HEK293 (cell line): Measurements from ENCODE around the gene PTPN4.

ENCODE experiments used
- CTCF ChIA-PET: fragments of 350-600 bp; formaldehyde crosslinking; extraction: SDS; loops from one replicate; lab custom pipeline; 2021; ENCODE audit warnings: antibody characterized with exemption; lab: Yijun Ruan, JAX
- POLR2A ChIA-PET: fragments of 300-600 bp; formaldehyde crosslinking; extraction: SDS; loops from one replicate; lab custom pipeline; 2020; ENCODE audit warnings: antibody characterized with exemption, inconsistent platforms; lab: Yijun Ruan, JAX
- H3K27ac ChIP-seq: fragments of 200-500 bp; sonication (Bioruptor generic); 2 replicates; pipeline ENCODE4 v1.5.1; 2014; ENCODE audit warnings: low read depth, low read length, control low read depth, inconsistent platforms; ENCODE audit errors: extremely low read depth
- H3K36me3 ChIP-seq, 2 experiments: fragments of 200-500 bp in 1 of 2; sonication (Bioruptor generic) in 1 of 2; 1 replicate in 1 of 2; 2 replicates in 1 of 2; pipeline ENCODE4 v1.5.1; 2014 to 2017; ENCODE audit warnings: inconsistent platforms in 2 of 2, low read length in 2 of 2; ENCODE audit not compliant: control insufficient read depth in 2 of 2, insufficient read depth in 1 of 2
- H3K4me1 ChIP-seq: fragments of 200-500 bp; sonication (Bioruptor generic); 2 replicates; pipeline ENCODE4 v1.5.1; 2014; ENCODE audit warnings: mild to moderate bottlenecking, low read length, inconsistent platforms; ENCODE audit not compliant: control insufficient read depth, insufficient read depth
- H3K4me3 ChIP-seq: 2 replicates; pipeline ENCODE4 v1.5.1; 2011; ENCODE audit warnings: low read depth, mild to moderate bottlenecking, control low read depth, low read length, moderate library complexity
- H3K9me3 ChIP-seq: fragments of 200-500 bp; sonication (Bioruptor generic); 2 replicates; pipeline ENCODE4 v1.5.1; 2014; ENCODE audit warnings: low read depth, low read length, inconsistent platforms; ENCODE audit not compliant: control insufficient read depth, insufficient read depth
- GLI4 ChIP-seq: fragments of 450-650 bp; formaldehyde crosslinking; IDR thresholded peaks from 2 replicates; pipeline ENCODE4 v1.5.1; 2016; ENCODE audit warnings: missing biosample characterization, missing genetic modification characterization
- KLF7 ChIP-seq: fragments of 450-650 bp; formaldehyde crosslinking; IDR thresholded peaks from 2 replicates; pipeline ENCODE4 v1.5.1; 2016; ENCODE audit warnings: missing biosample characterization, missing genetic modification characterization, borderline replicate concordance
- MEIS1 ChIP-seq: sonication (generic); formaldehyde crosslinking; IDR thresholded peaks from 2 replicates; pipeline ENCODE4 v1.8.1; 2022; ENCODE audit warnings: missing genetic modification reagents, mild to moderate bottlenecking, borderline replicate concordance
- PBX3 ChIP-seq: sonication (generic); formaldehyde crosslinking; IDR thresholded peaks from 2 replicates; pipeline ENCODE4 v1.8.1; 2022; ENCODE audit warnings: mild to moderate bottlenecking, moderate library complexity, missing genetic modification reagents
- SCRT2 ChIP-seq: fragments of 450-650 bp; formaldehyde crosslinking; IDR thresholded peaks from 2 replicates; pipeline ENCODE4 v1.5.1; 2016; ENCODE audit warnings: missing biosample characterization, missing genetic modification characterization
- ZBTB21 ChIP-seq: fragments of 450-650 bp; formaldehyde crosslinking; IDR thresholded peaks from 2 replicates; pipeline ENCODE4 v1.5.1; 2017; ENCODE audit warnings: missing biosample characterization, missing genetic modification characterization
- ZBTB48 ChIP-seq: fragments of 450-650 bp; formaldehyde crosslinking; IDR thresholded peaks from 2 replicates; pipeline ENCODE4 v1.5.1; 2016; ENCODE audit warnings: missing biosample characterization, missing genetic modification characterization
- ZBTB8A ChIP-seq: fragments of 450-650 bp; formaldehyde crosslinking; IDR thresholded peaks from 2 replicates; pipeline ENCODE4 v1.5.1; 2016; ENCODE audit warnings: missing biosample characterization, missing genetic modification characterization
- ZNF121 ChIP-seq: fragments of 450-650 bp; formaldehyde crosslinking; IDR thresholded peaks from 2 replicates; pipeline ENCODE4 v1.5.1; 2016; ENCODE audit warnings: missing biosample characterization, missing genetic modification characterization
- ZNF133 ChIP-seq: fragments of 450-650 bp; formaldehyde crosslinking; IDR thresholded peaks from 2 replicates; pipeline ENCODE4 v1.5.1; 2016; ENCODE audit warnings: missing biosample characterization, missing genetic modification characterization
- ZNF148 ChIP-seq: fragments of 450-650 bp; formaldehyde crosslinking; IDR thresholded peaks from 2 replicates; pipeline ENCODE4 v1.5.0; 2017; ENCODE audit warnings: missing biosample characterization, missing genetic modification characterization, borderline replicate concordance
- ZNF155 ChIP-seq: fragments of 450-650 bp; formaldehyde crosslinking; IDR thresholded peaks from 2 replicates; pipeline ENCODE4 v1.5.1; 2016; ENCODE audit warnings: missing biosample characterization, missing genetic modification characterization
- ZNF214 ChIP-seq: fragments of 450-650 bp; formaldehyde crosslinking; IDR thresholded peaks from 2 replicates; pipeline ENCODE4 v1.5.1; 2017; ENCODE audit warnings: missing biosample characterization, mild to moderate bottlenecking, missing genetic modification characterization, borderline replicate concordance
- ZNF248 ChIP-seq: fragments of 450-650 bp; formaldehyde crosslinking; IDR thresholded peaks from 2 replicates; pipeline ENCODE4 v1.5.1; 2017; ENCODE audit warnings: missing biosample characterization, missing genetic modification characterization
- ZNF280D ChIP-seq: fragments of 450-650 bp; formaldehyde crosslinking; IDR thresholded peaks from 2 replicates; pipeline ENCODE4 v1.5.1; 2016; ENCODE audit warnings: missing biosample characterization, missing genetic modification characterization
- ZNF302 ChIP-seq: fragments of 450-650 bp; formaldehyde crosslinking; IDR thresholded peaks from 2 replicates; pipeline ENCODE4 v1.5.1; 2016; ENCODE audit warnings: missing biosample characterization, missing genetic modification characterization, low read depth
- ZNF311 ChIP-seq: fragments of 450-650 bp; formaldehyde crosslinking; IDR thresholded peaks from 2 replicates; pipeline ENCODE4 v1.5.1; 2017; ENCODE audit warnings: missing biosample characterization, missing genetic modification characterization, borderline replicate concordance
- ZNF324 ChIP-seq: fragments of 450-650 bp; formaldehyde crosslinking; IDR thresholded peaks from 2 replicates; pipeline ENCODE4 v1.5.1; 2016; ENCODE audit warnings: missing biosample characterization, missing genetic modification characterization
- ZNF366 ChIP-seq: fragments of 450-650 bp; formaldehyde crosslinking; conservative IDR thresholded peaks from 2 replicates; pipeline ENCODE4 v1.5.1; 2016; ENCODE audit warnings: missing biosample characterization, missing genetic modification characterization
- ZNF404 ChIP-seq: fragments of 450-650 bp; formaldehyde crosslinking; IDR thresholded peaks from 2 replicates; pipeline ENCODE4 v1.5.1; 2017; ENCODE audit warnings: missing biosample characterization, missing genetic modification characterization
- ZNF600 ChIP-seq: fragments of 450-650 bp; formaldehyde crosslinking; IDR thresholded peaks from 2 replicates; pipeline ENCODE4 v1.5.1; 2016; ENCODE audit warnings: missing biosample characterization, missing genetic modification characterization
- ZNF701 ChIP-seq: fragments of 450-650 bp; formaldehyde crosslinking; IDR thresholded peaks from 2 replicates; pipeline ENCODE4 v1.5.1; 2016; ENCODE audit warnings: missing biosample characterization, missing genetic modification characterization
- ZNF792 ChIP-seq: fragments of 450-650 bp; formaldehyde crosslinking; IDR thresholded peaks from 2 replicates; pipeline ENCODE4 v1.5.1; 2016; ENCODE audit warnings: missing biosample characterization, missing genetic modification characterization
- ZNF843 ChIP-seq: fragments of 450-650 bp; formaldehyde crosslinking; IDR thresholded peaks from 2 replicates; pipeline ENCODE4 v1.5.1; 2016; ENCODE audit warnings: missing biosample characterization, missing genetic modification characterization
- TF ChIP-seq, protein P1 (sequence below): fragments of 450-650 bp; formaldehyde crosslinking; IDR thresholded peaks from 2 replicates; pipeline ENCODE4 v1.5.1; 2016; ENCODE audit warnings: missing biosample characterization, missing genetic modification characterization

Gene PTPN4

DNA sequence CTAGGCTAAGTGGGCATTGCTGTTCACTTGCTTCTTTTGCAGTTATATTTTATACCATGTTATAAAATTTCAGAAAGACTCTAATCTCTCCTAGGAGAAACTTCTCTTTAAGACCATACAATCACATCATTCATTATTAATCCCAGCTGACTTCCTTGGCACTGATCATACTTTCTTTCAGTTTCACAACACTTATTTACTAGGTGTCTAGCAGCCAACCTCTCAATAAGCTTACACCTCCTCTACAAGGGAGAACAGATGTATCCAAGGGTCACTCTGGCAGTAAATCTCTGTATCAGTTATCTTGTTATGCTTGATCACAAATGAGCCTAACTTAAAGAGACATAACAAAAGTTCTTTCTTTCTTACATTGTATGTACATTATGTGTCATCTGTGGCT, 183.3 kb downstream of the PTPN4 start:
- no peak for TF ChIP-seq ZNF121
- TF ChIP-seq ZBTB21 (tag by site-specific recombination): no peak
- no peak for TF ChIP-seq ZNF404 (tag by site-specific recombination)
- no peak for TF ChIP-seq GLI4
- no peak for TF ChIP-seq MEIS1 (CRISPR knock-in tag)
- no peak for TF ChIP-seq ZBTB8A (tag by site-specific recombination)
- TF ChIP-seq ZNF302 (tag by site-specific recombination): no peak
- H3K4me1 ChIP-seq: no peaks in the 10 kb centered on the region
- CTCF ChIA-PET: interaction anchor here (0.6 kb wide), 2 partner anchors 705 to 915 kb away, joined by 3 to 4 read pairs; no protein-coding TSS in a partner anchor
- H3K27ac ChIP-seq: no peak overlapping the region
- H3K9me3 ChIP-seq: no peaks in the 10 kb centered on the region
- POLR2A ChIA-PET: no interaction called here
- no peak overlapping the region for H3K4me3 ChIP-seq
- peaks cover 9 to 13% of the 10 kb centered on the region in 2 experiments for H3K36me3 ChIP-seq

DNA sequence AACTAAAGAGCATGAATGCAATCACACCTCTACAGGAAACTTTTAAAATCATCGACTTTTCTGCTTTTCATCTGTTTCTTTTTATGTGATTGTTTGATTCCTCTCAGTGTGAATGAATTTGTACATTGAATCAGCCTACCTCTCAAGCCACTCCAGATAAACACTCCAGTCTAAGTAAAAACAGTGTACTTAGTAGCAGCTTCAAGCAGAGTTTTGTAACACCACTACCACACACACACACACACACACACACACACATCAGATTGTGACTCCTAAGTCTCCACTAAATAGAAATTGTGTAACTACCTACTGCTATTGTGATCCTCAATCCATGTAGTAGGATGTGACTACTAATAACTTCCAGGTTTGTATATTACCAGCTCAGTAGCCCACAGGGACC, 187.8 kb downstream of the PTPN4 start:
- H3K4me1 ChIP-seq: no peaks in the 10 kb centered on the region
- no peak overlapping the region for H3K4me3 ChIP-seq
- CTCF ChIA-PET: interaction anchor here (0.6 kb wide), 1 partner anchor 227 kb away, joined by 5 read pairs; no protein-coding TSS in a partner anchor
- H3K27ac ChIP-seq: no peak overlapping the region
- H3K9me3 ChIP-seq: no peaks in the 10 kb centered on the region
- TF ChIP-seq ZNF214 (tag by site-specific recombination): no peak
- no peak for TF ChIP-seq ZNF302 (tag by site-specific recombination)
- TF ChIP-seq ZNF280D (tag by site-specific recombination): no peak
- no peak for TF ChIP-seq ZNF843
- TF ChIP-seq ZNF311: no peak
- no peak for TF ChIP-seq ZNF148 (tag by site-specific recombination)
- no peak for TF ChIP-seq ZNF133 (tag by site-specific recombination)
- no peak for TF ChIP-seq SCRT2 (tag by site-specific recombination)
- TF ChIP-seq PBX3: no peak
- TF ChIP-seq, all 188 proteins: peak for 0
- POLR2A ChIA-PET: no interaction called here
- peaks cover 13 to 24% of the 10 kb centered on the region in 2 experiments; a peak in 2 of 3 replicates for H3K36me3 ChIP-seq

- H3K4me3 ChIP-seq: no peak overlapping the region
- ChIA-PET POLR2A (no interaction called here), CTCF (no interaction called here)
- H3K4me1 ChIP-seq: no peaks in the 10 kb centered on the region
- no peak overlapping the region for H3K27ac ChIP-seq
- H3K9me3 ChIP-seq: no peaks in the 10 kb centered on the region
- H3K36me3 ChIP-seq: peaks cover 21 to 36% of the 10 kb centered on the region in 2 experiments
- TF ChIP-seq ZNF600 (tag by site-specific recombination) (no peak), ZNF155 (tag by site-specific recombination) (no peak), ZNF792 (no peak), ZNF324 (tag by site-specific recombination) (no peak), KLF7 (tag by site-specific recombination) (no peak), ZNF701 (tag by site-specific recombination) (no peak), ZNF366 (tag by site-specific recombination) (no peak), ZNF248 (tag by site-specific recombination) (no peak), ZBTB48 (tag by site-specific recombination) (no peak)
- TF ChIP-seq, protein P1, sequence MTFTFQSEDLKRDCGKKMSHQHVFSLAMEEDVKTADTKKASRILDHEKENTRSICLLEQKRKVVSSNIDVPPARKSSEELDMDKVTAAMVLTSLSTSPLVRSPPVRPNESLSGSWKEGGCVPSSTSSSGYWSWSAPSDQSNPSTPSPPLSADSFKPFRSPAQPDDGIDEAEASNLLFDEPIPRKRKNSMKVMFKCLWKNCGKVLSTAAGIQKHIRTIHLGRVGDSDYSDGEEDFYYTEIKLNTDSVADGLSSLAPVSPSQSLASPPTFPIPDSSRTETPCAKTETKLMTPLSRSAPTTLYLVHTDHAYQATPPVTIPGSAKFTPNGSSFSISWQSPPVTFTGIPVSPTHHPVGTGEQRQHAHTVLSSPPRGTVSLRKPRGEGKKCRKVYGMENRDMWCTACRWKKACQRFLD: no peak
Measured at GRCh38 chr2:119950966-119951365, 191.2 kb downstream of the PTPN4 start.
